Measurements from ENCODE around the gene ABCC1. TPM values are rescaled to one million over a fixed set of nuclear protein-coding genes. Genes with fewer than 3 reads are reported as not detected.

The ABCC1 gene
- total and polyA plus RNA-seq, 2 of the 4 experiments (the other 2 are of a cell fraction), result 39.4 to 66.0 TPM

GRCh38 chr16:16121185-16121727 lies 171.8 kb downstream of the ABCC1 start:
- peaks cover 34 to 62% of the 10 kb centered on the region in 2 experiments for H3K79me1 ChIP-seq (ENCODE audit: low read depth in 1 of 2, low read length in 2 of 2)
- H3K18ac ChIP-seq (ENCODE audit: low read depth, low read length), result no peak overlapping the region
- H3K4me1 ChIP-seq (ENCODE audit: control insufficient read depth, insufficient read depth, low read length), result no peaks in the 10 kb centered on the region
- ChIA-PET POLR2A (ENCODE audit: unreplicated experiment) (no interaction called here), CTCF (no interaction called here)
- DNase-seq (no peak), ATAC-seq (ENCODE audit: low read depth) (no peak)
- H2BK15ac ChIP-seq (ENCODE audit: low read depth, low read length), result no peak overlapping the region
- peaks cover 18% of the 10 kb centered on the region for H3K9me3 ChIP-seq (ENCODE audit: control insufficient read depth, insufficient read depth, low read length)
- H3K14ac ChIP-seq (replicated peaks; ENCODE audit: low read depth, low read length), result no peak overlapping the region
- H2AK9ac ChIP-seq (replicated peaks; ENCODE audit: low read depth, low read length, poor library complexity), result no peak overlapping the region
- no peak overlapping the region for H2BK120ac ChIP-seq (ENCODE audit: low read depth, low read length)
- no peak overlapping the region for H4K5ac ChIP-seq (ENCODE audit: low read depth, low read length)
- no peak overlapping the region for H3K4ac ChIP-seq (ENCODE audit: low read depth, low read length)
- BruUV-seq (replicated peaks), result no TSS peak
- in situ Hi-C loops (cut with MboI; ENCODE audit: low sequenced_read_pairs) (no loop called here), dilution Hi-C loops (cut with HindIII; ENCODE audit: low sequenced_read_pairs, unreplicated experiment) (no loop called here), intact Hi-C loops (cut with micrococcal nuclease) (no loop called here)
- peaks cover 8% of the 10 kb centered on the region; the same call in 1 of the 2 replicates for H3K9me1 ChIP-seq (ENCODE audit: insufficient read depth, low read length)
- H3K9ac ChIP-seq (ENCODE audit: low read depth, low read length), result no peak overlapping the region
- H2BK20ac ChIP-seq (ENCODE audit: low read depth, low read length), result no peak overlapping the region
- no peak for TF ChIP-seq USF2 (IDR thresholded peaks at IDR 0.05; ENCODE audit: low read depth, low read length)
- TF ChIP-seq BHLHE40 (IDR thresholded peaks at IDR 0.05; ENCODE audit: low read depth, low read length), result no peak
- no peak for TF ChIP-seq CTCF (conservative IDR thresholded peaks at IDR 0.05; ENCODE audit: low read depth, low read length)
- TF ChIP-seq MAZ (IDR thresholded peaks at IDR 0.05; ENCODE audit: borderline replicate concordance, low read depth, low read length), result no peak
- TF ChIP-seq SMC3 (IDR thresholded peaks at IDR 0.05; ENCODE audit: low read depth, low read length), result no peak
- no peak for TF ChIP-seq FOS (IDR thresholded peaks at IDR 0.05; ENCODE audit: low read depth, low read length)
- TF ChIP-seq RAD21 (IDR thresholded peaks at IDR 0.05; ENCODE audit: low read length), result no peak
- no peak for TF ChIP-seq MXI1 (IDR thresholded peaks at IDR 0.05; ENCODE audit: borderline replicate concordance, low read depth, low read length)
- no peak for TF ChIP-seq CEBPB (IDR thresholded peaks at IDR 0.05; ENCODE audit: low read depth, low read length)
- no peak for TF ChIP-seq MAFK (IDR thresholded peaks at IDR 0.05; ENCODE audit: low read depth, low read length)
- TF ChIP-seq NFE2L2 (IDR thresholded peaks at IDR 0.05; ENCODE audit: low read depth, low read length), result no peak
- no peak for TF ChIP-seq RCOR1 (IDR thresholded peaks at IDR 0.05; ENCODE audit: insufficient replicate concordance, low read length)
- no peak for TF ChIP-seq CHD1 (IDR thresholded peaks at IDR 0.05; ENCODE audit: low read depth, low read length)
- no peak for TF ChIP-seq ELK1 (IDR thresholded peaks at IDR 0.05; ENCODE audit: borderline replicate concordance, low read depth, low read length)
- H4K8ac ChIP-seq (ENCODE audit: low read depth in 2 of 2, low read length in 2 of 2), result no peak overlapping the region
- no peak overlapping the region for H2AFZ ChIP-seq (replicated peaks; ENCODE audit: low read length, poor library complexity)
- H4K91ac ChIP-seq (ENCODE audit: insufficient read depth, low read depth, low read length), result no peak overlapping the region
- peaks cover 89% of the 10 kb centered on the region for H3K36me3 ChIP-seq (ENCODE audit: control insufficient read depth, insufficient read depth, low read length)
- H3K4me3 ChIP-seq (ENCODE audit: insufficient read depth, low read depth, low read length), result no peak overlapping the region
- no peak overlapping the region for H2BK5ac ChIP-seq (ENCODE audit: low read depth, low read length, poor library complexity, severe bottlenecking)
- 100% methylated on average over 1 of the region's 6 CpGs; no CpG with 5 or more reads in 1 of the 2 experiments for WGBS, 2 experiments (ENCODE audit: extremely low coverage in 2 of 2, insufficient read length in 1 of 2)
- no peak overlapping the region for H3K4me2 ChIP-seq (ENCODE audit: low read depth, low read length)
- H3K56ac ChIP-seq (ENCODE audit: extremely low read depth, insufficient read depth, low read length), result no peak overlapping the region
- no peak overlapping the region for H3K27ac ChIP-seq (ENCODE audit: insufficient read depth, low read length)
- H3K27me3 ChIP-seq (ENCODE audit: control insufficient read depth, insufficient read depth, low read length), result no peaks in the 10 kb centered on the region
- H2AK5ac ChIP-seq (ENCODE audit: low read depth, low read length), result no peak overlapping the region
- no peak overlapping the region for H3K23ac ChIP-seq (ENCODE audit: low read depth, low read length)
- H4K20me1 ChIP-seq (ENCODE audit: insufficient read depth, low read length), result peaks cover 17% of the 10 kb centered on the region

All from IMR-90 (cell line).